IMR-90 (cell line): ENCODE data around the gene SEL1L3. TPM values are rescaled to one million over a fixed set of nuclear protein-coding genes. Genes with fewer than 3 reads are reported as not detected.

Experiments used
- ATAC-seq: fragments of 200-7000 bp; cut with Tn5 transposase; 2 replicates; pipeline ENCODE4 v1.9.1; 2020; ENCODE audit warnings: low read depth, mild to moderate bottlenecking, moderate library complexity
- BruUV-seq: library from RNA; stranded (reverse); fragments of 400-500 nt; replicated peaks from 2 replicates; lab custom pipeline; 2021; lab: Mats Ljungman, UMichigan
- CTCF ChIA-PET: fragments of 300-600 bp; formaldehyde crosslinking; extraction: SDS; loops from one replicate; lab custom pipeline; 2021; ENCODE audit warnings: antibody characterized with exemption; lab: Yijun Ruan, JAX
- POLR2A ChIA-PET: fragments of 300-600 bp; sonication (Branson Sonifier 250); formaldehyde crosslinking; loops from one replicate; lab custom pipeline; 2022; ENCODE audit warnings: antibody characterized with exemption; ENCODE audit not compliant: unreplicated experiment; lab: Charles Lee
- DNase-seq: peaks from one replicate; pipeline ENCODE4 v3.0.0; 2013
- H2AFZ ChIP-seq: replicated peaks from 2 replicates; pipeline ENCODE3; 2013; ENCODE audit warnings: low read length, mild to moderate bottlenecking; ENCODE audit not compliant: poor library complexity
- H2AK5ac ChIP-seq: 2 replicates; pipeline ENCODE4 v1.6.1; 2013; ENCODE audit warnings: low read depth, low read length, inconsistent platforms
- H2AK9ac ChIP-seq: replicated peaks from 2 replicates; pipeline ENCODE3; 2013; ENCODE audit warnings: mild to moderate bottlenecking, low read depth, low read length, moderate library complexity; ENCODE audit not compliant: poor library complexity
- H2BK120ac ChIP-seq: 2 replicates; pipeline ENCODE4 v1.6.1; 2013; ENCODE audit warnings: low read depth, low read length, inconsistent platforms
- H2BK15ac ChIP-seq: 3 replicates; pipeline ENCODE4 v1.6.1; 2013; ENCODE audit warnings: low read depth, low read length, inconsistent platforms
- H2BK20ac ChIP-seq: 2 replicates; pipeline ENCODE4 v1.6.1; 2013; ENCODE audit warnings: low read depth, mild to moderate bottlenecking, inconsistent platforms, low read length, moderate library complexity
- H2BK5ac ChIP-seq: 2 replicates; pipeline ENCODE4 v1.6.1; 2013; ENCODE audit warnings: mild to moderate bottlenecking, low read depth, low read length, inconsistent platforms; ENCODE audit not compliant: poor library complexity, severe bottlenecking
- H3K14ac ChIP-seq: replicated peaks from 2 replicates; pipeline ENCODE4 v1.6.1; 2013; ENCODE audit warnings: low read depth, low read length, inconsistent platforms
- H3K18ac ChIP-seq: 2 replicates; pipeline ENCODE4 v1.6.1; 2013; ENCODE audit warnings: low read depth, low read length, control low read depth
- H3K23ac ChIP-seq: 2 replicates; pipeline ENCODE4 v1.6.1; 2013; ENCODE audit warnings: low read depth, low read length, inconsistent platforms
- H3K27ac ChIP-seq: 2 replicates; pipeline ENCODE4 v1.5.1; 2013; ENCODE audit warnings: mild to moderate bottlenecking, control low read depth, low read length; ENCODE audit not compliant: insufficient read depth
- H3K27me3 ChIP-seq: 2 replicates; pipeline ENCODE4 v1.6.1; 2013; ENCODE audit warnings: low read length; ENCODE audit not compliant: control insufficient read depth, insufficient read depth
- H3K36me3 ChIP-seq: 2 replicates; pipeline ENCODE4 v1.6.1; 2013; ENCODE audit warnings: low read length, mixed read lengths; ENCODE audit not compliant: control insufficient read depth, insufficient read depth
- H3K4ac ChIP-seq: 2 replicates; pipeline ENCODE4 v1.6.1; 2013; ENCODE audit warnings: low read depth, low read length, inconsistent platforms
- H3K4me1 ChIP-seq: 2 replicates; pipeline ENCODE4 v1.6.1; 2013; ENCODE audit warnings: low read length, mixed read lengths; ENCODE audit not compliant: control insufficient read depth, insufficient read depth
- H3K4me2 ChIP-seq: 2 replicates; pipeline ENCODE4 v1.6.1; 2013; ENCODE audit warnings: low read depth, mild to moderate bottlenecking, control low read depth, low read length, moderate library complexity
- H3K4me3 ChIP-seq: 2 replicates; pipeline ENCODE4 v1.5.1; 2013; ENCODE audit warnings: low read depth, mild to moderate bottlenecking, control low read depth, low read length, moderate library complexity; ENCODE audit not compliant: insufficient read depth
- H3K56ac ChIP-seq: 2 replicates; pipeline ENCODE4 v1.6.1; 2013; ENCODE audit warnings: low read length, inconsistent platforms; ENCODE audit not compliant: insufficient read depth; ENCODE audit errors: extremely low read depth
- H3K79me1 ChIP-seq, 2 experiments: 2 replicates each; pipeline ENCODE4 v1.6.1; 2013; ENCODE audit warnings: low read length in 2 of 2, inconsistent platforms in 1 of 2, low read depth in 1 of 2
- H3K9ac ChIP-seq: 2 replicates; pipeline ENCODE4 v1.6.1; 2013; ENCODE audit warnings: low read depth, low read length, control low read depth
- H3K9me1 ChIP-seq: 2 replicates; pipeline ENCODE4 v1.6.1; 2013; ENCODE audit warnings: low read length, inconsistent platforms; ENCODE audit not compliant: insufficient read depth
- H3K9me3 ChIP-seq: 2 replicates; pipeline ENCODE4 v1.6.1; 2013; ENCODE audit warnings: low read length; ENCODE audit not compliant: control insufficient read depth, insufficient read depth
- H4K20me1 ChIP-seq: 2 replicates; pipeline ENCODE4 v1.6.1; 2013; ENCODE audit warnings: low read length, inconsistent platforms; ENCODE audit not compliant: insufficient read depth
- H4K5ac ChIP-seq: 2 replicates; pipeline ENCODE4 v1.6.1; 2013; ENCODE audit warnings: mild to moderate bottlenecking, low read depth, low read length, control low read depth
- H4K8ac ChIP-seq, 2 experiments: 2 replicates each; pipeline ENCODE4 v1.6.1; 2013; ENCODE audit warnings: low read depth in 2 of 2, low read length in 2 of 2, control low read depth in 1 of 2, inconsistent platforms in 1 of 2
- H4K91ac ChIP-seq: 2 replicates; pipeline ENCODE4 v1.6.1; 2013; ENCODE audit warnings: low read depth, low read length, inconsistent platforms; ENCODE audit not compliant: insufficient read depth
- BHLHE40 ChIP-seq: fragments of 150-350 bp; IDR thresholded peaks from 2 replicates; pipeline ENCODE4 v1.6.1; 2016; ENCODE audit warnings: mild to moderate bottlenecking, low read depth, low read length
- CEBPB ChIP-seq: IDR thresholded peaks from 2 replicates; pipeline ENCODE4 v1.6.1; 2012; ENCODE audit warnings: low read depth, low read length, improper control_type of control experiment
- ELK1 ChIP-seq: fragments of 150-350 bp; IDR thresholded peaks from 2 replicates; pipeline ENCODE4 v1.6.1; 2016; ENCODE audit warnings: low read depth, mild to moderate bottlenecking, low read length, moderate library complexity, borderline replicate concordance
- FOS ChIP-seq: fragments of 150-350 bp; IDR thresholded peaks from 2 replicates; pipeline ENCODE4 v1.6.1; 2016; ENCODE audit warnings: low read depth, low read length
- NFE2L2 ChIP-seq: fragments of 150-350 bp; IDR thresholded peaks from 2 replicates; pipeline ENCODE4 v1.6.1; 2016; ENCODE audit warnings: low read depth, mild to moderate bottlenecking, low read length
- POLR2A ChIP-seq: IDR thresholded peaks from 2 replicates; pipeline ENCODE4 v1.6.1; 2012; ENCODE audit warnings: mild to moderate bottlenecking, low read depth, low read length
- RAD21 ChIP-seq: IDR thresholded peaks from 2 replicates; pipeline ENCODE4 v1.6.1; 2012; ENCODE audit warnings: low read length, improper control_type of control experiment
- WGBS, 2 experiments: methylation state at CpG; one replicate each; pipeline versions ENCODE4 v1.1.5 to v1.1.7; 2013; ENCODE audit warnings: missing lambda C conversion rate in 2 of 2; ENCODE audit not compliant: insufficient read length in 1 of 2; ENCODE audit errors: extremely low coverage in 2 of 2; 5-methylcytosine and 5-hydroxymethylcytosine counted together
- dilution Hi-C: fragments of 300-500 bp; cut with HindIII; formaldehyde crosslinking; loops from one replicate; pipeline ENCODE4 v1.14.3; 2018; ENCODE audit warnings: low sequenced_read_pairs; ENCODE audit not compliant: unreplicated experiment
- in situ Hi-C: fragments of 300-500 bp; cut with MboI; formaldehyde crosslinking; loops from 3 replicates; pipeline ENCODE4 v1.14.3; 2019; ENCODE audit warnings: low sequenced_read_pairs, inconsistent platforms, mixed read lengths
- intact Hi-C: fragments of 100-400 bp; cut with micrococcal nuclease; formaldehyde crosslinking; loops from 2 replicates; pipeline ENCODE4 v1.10.0; 2022
- polyA plus RNA-seq, 3 experiments: library from polyadenylated mRNA; depleted of rRNA; stranded (reverse); fragments of >200 nt; gene quantifications; 2 replicates each; pipeline ENCODE4 v1.2.3, GENCODE V29; 2012; ENCODE audit warnings: low replicate concordance in 1 of 3
- total RNA-seq: library from RNA; depleted of rRNA; stranded (reverse); fragments of >200 nt; gene quantifications from 2 replicates; pipeline ENCODE4 v1.2.3, GENCODE V29; 2012

Gene SEL1L3
- total and polyA plus RNA-seq, 2 of the 4 experiments (the other 2 are of a cell fraction) = 16.4 to 43.7 TPM

- WGBS, 2 experiments = 60% methylated on average over 1 of the region's 3 CpGs; no CpG with 5 or more reads in 1 of the 2 experiments
- H3K27ac ChIP-seq = no peak overlapping the region
- H2BK120ac ChIP-seq = no peak overlapping the region
- ATAC-seq (no peak), DNase-seq (no peak)
- H2AK5ac ChIP-seq = no peak overlapping the region
- no peaks in the 10 kb centered on the region for H3K9me3 ChIP-seq
- no peak overlapping the region for H3K14ac ChIP-seq
- H4K20me1 ChIP-seq = no peaks in the 10 kb centered on the region
- ChIA-PET CTCF (no interaction called here), POLR2A (no interaction called here)
- dilution Hi-C loops (no loop called here), intact Hi-C loops (no loop called here), in situ Hi-C loops (no loop called here)
- H3K18ac ChIP-seq = no peak overlapping the region
- no peak overlapping the region for H3K4me3 ChIP-seq
- H2BK20ac ChIP-seq = no peak overlapping the region
- no peak overlapping the region for H4K91ac ChIP-seq
- H3K56ac ChIP-seq = no peak overlapping the region
- peaks cover 10% of the 10 kb centered on the region; the same call in 1 of the 2 replicates for H3K4me1 ChIP-seq
- H3K23ac ChIP-seq = no peak overlapping the region
- peaks cover 11 to 13% of the 10 kb centered on the region in 2 experiments; a peak in 3 of 4 replicates for H3K79me1 ChIP-seq
- no peak overlapping the region for H2BK15ac ChIP-seq
- TF ChIP-seq FOS = no peak
- TF ChIP-seq CEBPB = no peak
- TF ChIP-seq BHLHE40 = no peak
- TF ChIP-seq RAD21 = no peak
- TF ChIP-seq ELK1 = no peak
- TF ChIP-seq POLR2A = no peak
- TF ChIP-seq NFE2L2 = no peak
- H3K36me3 ChIP-seq = no peaks in the 10 kb centered on the region; the same call in 1 of the 2 replicates
- H2BK5ac ChIP-seq = no peak overlapping the region
- no peak overlapping the region for H2AFZ ChIP-seq
- H4K5ac ChIP-seq = no peak overlapping the region
- H3K9me1 ChIP-seq = peaks cover 4% of the 10 kb centered on the region; the same call in 1 of the 2 replicates
- no peak overlapping the region for H2AK9ac ChIP-seq
- H3K9ac ChIP-seq = no peak overlapping the region
- BruUV-seq = no TSS peak
- no peak overlapping the region for H3K4ac ChIP-seq
- no peak overlapping the region for H3K4me2 ChIP-seq
- H3K27me3 ChIP-seq = no peaks in the 10 kb centered on the region
- H4K8ac ChIP-seq = no peak overlapping the region
These were observed 10.7 kb downstream of the SEL1L3 start for GRCh38 chr4:25852103-25852502.
